ENCODE data around the gene MYLK4. TPM values are rescaled to one million over a fixed set of nuclear protein-coding genes. Genes with fewer than 3 reads are reported as not detected.

MYLK4 gene
- polyA plus RNA-seq, 1 donor from 2014 or later = 1.3 TPM

DNA sequence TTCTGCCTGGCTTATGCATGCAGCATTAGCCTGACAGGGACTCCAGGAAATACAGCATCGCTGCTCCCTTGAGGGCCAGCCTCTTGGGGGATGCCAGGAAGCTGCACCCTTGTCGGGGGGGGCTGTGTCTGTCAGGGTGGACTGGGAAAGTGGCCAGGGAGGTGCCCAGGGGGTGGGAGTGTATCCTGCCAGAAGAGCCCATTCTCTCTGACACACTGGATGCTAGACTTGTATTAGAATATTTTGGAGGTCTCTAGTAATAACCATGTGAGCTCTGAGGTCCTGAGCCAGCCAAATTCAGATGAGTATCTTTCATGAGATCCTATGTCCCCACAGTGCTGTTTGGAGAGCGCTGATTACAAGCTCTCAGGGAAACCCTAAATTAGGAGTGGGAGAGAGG lies 89.1 kb downstream of the MYLK4 start:
- Histone ChIP-seq H3F3A (ENCODE audit: insufficient read depth, low read length, poor library complexity, severe bottlenecking) (no peaks in the 10 kb centered on the region), H4K20me1 (ENCODE audit: insufficient read depth) (no peaks in the 10 kb centered on the region), H3K79me2 (replicated peaks; ENCODE audit: insufficient read depth, low read length) (no peaks in the 10 kb centered on the region), H3K4me2 (ENCODE audit: low read length) (no peak overlapping the region), H3K4me3 (ENCODE audit: low read length) (no peak overlapping the region), H3K9me3 (ENCODE audit: low read length) (no peaks in the 10 kb centered on the region), H3K9me2 (ENCODE audit: insufficient read depth, low read length) (no peaks in the 10 kb centered on the region), H3K27me3 (ENCODE audit: insufficient read depth, low read depth, low read length) (no peaks in the 10 kb centered on the region), H3K9ac (ENCODE audit: low read length) (no peak overlapping the region), H2AFZ (ENCODE audit: low read depth, low read length) (no peak overlapping the region), H3K36me3 (ENCODE audit: insufficient read depth, low read length) (no peaks in the 10 kb centered on the region), H3K27ac (ENCODE audit: low read length) (no peak overlapping the region)
- no peak for TF ChIP-seq RAD21 (conservative IDR thresholded peaks at IDR 0.05)
- no peak for TF ChIP-seq MXI1 (conservative IDR thresholded peaks at IDR 0.05; ENCODE audit: poor library complexity, severe bottlenecking)
- no peak for TF ChIP-seq SMC3 (conservative IDR thresholded peaks at IDR 0.05; ENCODE audit: poor library complexity)
- TF ChIP-seq TAF1 (IDR thresholded peaks at IDR 0.05; ENCODE audit: low read depth) = no peak
- TF ChIP-seq EZH2 (IDR thresholded peaks at IDR 0.05; ENCODE audit: borderline replicate concordance, insufficient read depth, low read length, poor library complexity, severe bottlenecking) = no peak
- TF ChIP-seq EP300 (conservative IDR thresholded peaks at IDR 0.05; ENCODE audit: poor library complexity, severe bottlenecking) = no peak
- TF ChIP-seq CTCF (IDR thresholded peaks at IDR 0.05; ENCODE audit: poor library complexity, severe bottlenecking) = no peak
- no peak for TF ChIP-seq REST (IDR thresholded peaks at IDR 0.05; ENCODE audit: borderline replicate concordance)
- no peak for TF ChIP-seq POLR2AphosphoS5 (IDR thresholded peaks at IDR 0.05)

DNA sequence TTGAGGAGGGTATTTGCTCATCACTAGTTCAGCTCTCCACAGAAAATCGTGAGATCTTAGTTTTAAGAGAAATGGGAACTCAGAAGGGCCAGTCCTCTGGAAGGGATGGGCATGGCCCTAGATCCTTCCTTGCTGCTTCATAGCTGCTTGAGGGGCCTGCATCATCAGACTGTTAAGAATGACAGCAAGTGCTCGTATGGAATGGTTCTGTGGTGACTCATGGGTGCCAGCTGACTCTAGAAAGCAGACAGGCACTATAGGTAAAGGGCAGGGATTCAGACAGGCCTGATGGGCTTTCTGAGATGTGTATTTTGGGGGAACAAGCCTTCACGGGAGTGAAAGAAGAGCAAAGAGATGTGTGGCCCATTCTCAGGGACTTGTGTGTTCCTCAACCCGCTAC lies 90.8 kb downstream of the MYLK4 start:
- no peak for TF ChIP-seq EP300 (conservative IDR thresholded peaks at IDR 0.05; ENCODE audit: poor library complexity, severe bottlenecking)
- TF ChIP-seq MXI1 (conservative IDR thresholded peaks at IDR 0.05; ENCODE audit: poor library complexity, severe bottlenecking) = no peak
- TF ChIP-seq POLR2AphosphoS5 (IDR thresholded peaks at IDR 0.05) = no peak
- no peak for TF ChIP-seq TAF1 (IDR thresholded peaks at IDR 0.05; ENCODE audit: low read depth)
- Histone ChIP-seq H4K20me1 (ENCODE audit: insufficient read depth) (no peaks in the 10 kb centered on the region), H3K4me3 (ENCODE audit: low read length) (no peak overlapping the region), H3F3A (ENCODE audit: insufficient read depth, low read length, poor library complexity, severe bottlenecking) (no peaks in the 10 kb centered on the region), H3K27me3 (ENCODE audit: insufficient read depth, low read depth, low read length) (no peaks in the 10 kb centered on the region), H3K4me2 (ENCODE audit: low read length) (no peak overlapping the region), H3K9me2 (ENCODE audit: insufficient read depth, low read length) (no peaks in the 10 kb centered on the region), H3K9me3 (ENCODE audit: low read length) (no peaks in the 10 kb centered on the region), H3K36me3 (ENCODE audit: insufficient read depth, low read length) (no peaks in the 10 kb centered on the region), H3K9ac (ENCODE audit: low read length) (no peak overlapping the region), H2AFZ (ENCODE audit: low read depth, low read length) (no peak overlapping the region), H3K79me2 (replicated peaks; ENCODE audit: insufficient read depth, low read length) (no peaks in the 10 kb centered on the region), H3K27ac (ENCODE audit: low read length) (no peak overlapping the region)

DNA sequence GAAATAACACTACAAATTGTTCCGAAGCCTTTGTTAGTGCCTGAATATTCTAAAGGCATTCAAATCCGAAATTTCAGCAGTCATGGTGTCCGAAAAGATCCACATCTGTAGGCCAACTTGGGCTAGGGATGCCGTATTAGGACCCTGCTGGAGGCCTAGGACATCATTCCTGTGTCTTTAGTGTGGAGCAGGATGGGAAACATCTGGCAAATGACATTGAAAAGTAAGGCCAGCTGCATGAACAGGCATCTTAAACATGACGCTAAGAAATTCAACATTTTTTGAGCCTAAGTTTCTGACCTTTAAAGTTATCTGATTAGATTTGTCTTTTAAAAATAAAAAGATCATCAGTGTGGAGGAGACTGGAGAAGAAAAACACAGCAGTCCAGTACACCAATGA lies 91.3 kb downstream of the MYLK4 start:
- Histone ChIP-seq H2AFZ (ENCODE audit: low read depth, low read length) (no peak overlapping the region), H3K36me3 (ENCODE audit: insufficient read depth, low read length) (no peaks in the 10 kb centered on the region), H4K20me1 (ENCODE audit: insufficient read depth) (no peaks in the 10 kb centered on the region), H3K4me3 (ENCODE audit: low read length) (no peak overlapping the region), H3F3A (ENCODE audit: insufficient read depth, low read length, poor library complexity, severe bottlenecking) (no peaks in the 10 kb centered on the region), H3K79me2 (replicated peaks; ENCODE audit: insufficient read depth, low read length) (no peaks in the 10 kb centered on the region), H3K4me2 (ENCODE audit: low read length) (no peak overlapping the region), H3K27me3 (ENCODE audit: insufficient read depth, low read depth, low read length) (no peaks in the 10 kb centered on the region), H3K9ac (ENCODE audit: low read length) (no peak overlapping the region), H3K9me3 (ENCODE audit: low read length) (no peaks in the 10 kb centered on the region), H3K27ac (ENCODE audit: low read length) (no peak overlapping the region), H3K9me2 (ENCODE audit: insufficient read depth, low read length) (no peaks in the 10 kb centered on the region)
- no peak for TF ChIP-seq REST (IDR thresholded peaks at IDR 0.05; ENCODE audit: borderline replicate concordance)
- TF ChIP-seq TAF1 (IDR thresholded peaks at IDR 0.05; ENCODE audit: low read depth) = no peak
- no peak for TF ChIP-seq MXI1 (conservative IDR thresholded peaks at IDR 0.05; ENCODE audit: poor library complexity, severe bottlenecking)
- no peak for TF ChIP-seq EZH2 (IDR thresholded peaks at IDR 0.05; ENCODE audit: borderline replicate concordance, insufficient read depth, low read length, poor library complexity, severe bottlenecking)
- no peak for TF ChIP-seq RAD21 (conservative IDR thresholded peaks at IDR 0.05)
- no peak for TF ChIP-seq CTCF (IDR thresholded peaks at IDR 0.05; ENCODE audit: poor library complexity, severe bottlenecking)
- no peak for TF ChIP-seq POLR2AphosphoS5 (IDR thresholded peaks at IDR 0.05)
- no peak for TF ChIP-seq EP300 (conservative IDR thresholded peaks at IDR 0.05; ENCODE audit: poor library complexity, severe bottlenecking)
- no peak for TF ChIP-seq SMC3 (conservative IDR thresholded peaks at IDR 0.05; ENCODE audit: poor library complexity)
